ENCODE data around the gene PBRM1.

The PBRM1 gene

DNA sequence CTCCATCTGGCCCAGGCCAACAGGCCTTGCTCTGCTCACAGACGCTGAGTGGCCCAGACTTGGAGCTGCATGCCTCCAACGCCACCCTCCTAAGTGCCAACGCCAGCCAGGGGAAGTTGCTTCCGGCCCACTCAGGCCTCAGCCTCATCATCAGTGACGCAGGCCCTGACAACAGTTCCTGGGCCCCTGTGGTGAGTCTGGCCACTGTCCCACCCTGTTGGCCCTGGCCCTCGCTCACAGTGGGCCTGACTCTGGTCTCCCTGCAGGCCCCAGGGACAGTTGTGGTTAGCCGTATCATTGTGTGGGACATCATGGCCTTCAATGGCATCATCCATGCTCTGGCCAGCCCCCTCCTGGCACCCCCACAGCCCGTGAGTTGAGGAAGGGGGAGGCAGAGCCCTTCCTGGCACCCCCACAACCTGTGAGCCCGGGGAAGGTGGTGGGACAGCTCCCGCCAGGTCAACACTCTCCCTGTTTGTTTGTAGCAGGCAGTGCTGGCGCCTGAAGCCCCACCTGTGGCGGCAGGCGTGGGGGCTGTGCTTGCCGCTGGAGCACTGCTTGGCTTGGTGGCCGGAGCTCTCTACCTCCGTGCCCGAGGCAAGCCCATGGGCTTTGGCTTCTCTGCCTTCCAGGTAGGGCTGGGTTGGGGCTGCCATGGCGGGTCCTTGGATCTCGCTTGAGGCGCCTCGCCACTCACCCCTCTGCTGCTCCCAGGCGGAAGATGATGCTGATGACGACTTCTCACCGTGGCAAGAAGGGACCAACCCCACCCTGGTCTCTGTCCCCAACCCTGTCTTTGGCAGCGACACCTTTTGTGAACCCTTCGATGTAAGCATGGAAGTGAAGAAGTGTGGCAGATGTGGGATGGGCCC lies 162.1 kb downstream of the PBRM1 start:
- Histone ChIP-seq H3K27ac (ENCODE audit: low read length) (no peak overlapping the region), H3K9me3 (ENCODE audit: insufficient read depth, low read depth, low read length) (no peaks in the 10 kb centered on the region), H3K36me3 (ENCODE audit: insufficient read depth, low read depth, low read length) (peaks cover 52% of the 10 kb centered on the region), H3K4me1 (ENCODE audit: insufficient read depth, low read length) (no peaks in the 10 kb centered on the region), H3K27me3 (ENCODE audit: insufficient read depth, low read length) (no peaks in the 10 kb centered on the region), H3K4me3 (ENCODE audit: low read length) (no peak overlapping the region), H3K9ac (ENCODE audit: low read depth, low read length) (no peak overlapping the region)

GRCh38 chr3:52522651-52523251 lies 163.0 kb downstream of the PBRM1 start:
- H3K4me3 ChIP-seq (ENCODE audit: low read length): no peak overlapping the region
- peaks cover 43% of the 10 kb centered on the region for H3K36me3 ChIP-seq (ENCODE audit: insufficient read depth, low read depth, low read length)
- H3K27ac ChIP-seq (ENCODE audit: low read length): no peak overlapping the region
- H3K9me3 ChIP-seq (ENCODE audit: insufficient read depth, low read depth, low read length): no peaks in the 10 kb centered on the region
- no peaks in the 10 kb centered on the region for H3K4me1 ChIP-seq (ENCODE audit: insufficient read depth, low read length)
- H3K27me3 ChIP-seq (ENCODE audit: insufficient read depth, low read length): peaks cover 8% of the 10 kb centered on the region
- H3K9ac ChIP-seq (ENCODE audit: low read depth, low read length): no peak overlapping the region

- Histone ChIP-seq H3K4me1 (ENCODE audit: insufficient read depth, low read length) (no peaks in the 10 kb centered on the region), H3K9ac (ENCODE audit: low read depth, low read length) (no peak overlapping the region), H3K27me3 (ENCODE audit: insufficient read depth, low read length) (peaks cover 14% of the 10 kb centered on the region), H3K36me3 (ENCODE audit: insufficient read depth, low read depth, low read length) (peaks cover 36% of the 10 kb centered on the region), H3K4me3 (ENCODE audit: low read length) (no peak overlapping the region), H3K9me3 (ENCODE audit: insufficient read depth, low read depth, low read length) (no peaks in the 10 kb centered on the region), H3K27ac (ENCODE audit: low read length) (no peak overlapping the region)
Observed at GRCh38 chr3:52521881-52522650, 163.6 kb downstream of the PBRM1 start.

DNA sequence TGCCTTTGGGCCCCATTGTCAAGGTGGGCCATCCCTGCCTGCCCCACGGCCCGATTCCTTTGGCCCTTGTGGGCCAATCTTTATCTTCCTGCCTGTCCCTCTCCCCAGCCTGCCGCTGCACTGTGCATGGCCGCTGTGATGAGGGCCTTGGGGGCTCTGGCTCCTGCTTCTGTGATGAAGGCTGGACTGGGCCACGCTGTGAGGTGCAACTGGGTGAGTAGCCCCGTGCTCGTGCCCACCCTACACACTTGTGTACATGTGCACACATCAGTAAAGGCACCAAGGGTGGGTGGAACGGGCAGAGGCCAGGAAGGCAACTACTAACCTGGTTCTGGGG lies 164.3 kb downstream of the PBRM1 start:
- Histone ChIP-seq H3K9me3 (ENCODE audit: insufficient read depth, low read depth, low read length) (no peaks in the 10 kb centered on the region), H3K4me1 (ENCODE audit: insufficient read depth, low read length) (no peaks in the 10 kb centered on the region), H3K36me3 (ENCODE audit: insufficient read depth, low read depth, low read length) (peaks cover 30% of the 10 kb centered on the region), H3K9ac (ENCODE audit: low read depth, low read length) (no peak overlapping the region), H3K27ac (ENCODE audit: low read length) (no peak overlapping the region), H3K27me3 (ENCODE audit: insufficient read depth, low read length) (peaks cover 14% of the 10 kb centered on the region), H3K4me3 (ENCODE audit: low read length) (no peak overlapping the region)

DNA sequence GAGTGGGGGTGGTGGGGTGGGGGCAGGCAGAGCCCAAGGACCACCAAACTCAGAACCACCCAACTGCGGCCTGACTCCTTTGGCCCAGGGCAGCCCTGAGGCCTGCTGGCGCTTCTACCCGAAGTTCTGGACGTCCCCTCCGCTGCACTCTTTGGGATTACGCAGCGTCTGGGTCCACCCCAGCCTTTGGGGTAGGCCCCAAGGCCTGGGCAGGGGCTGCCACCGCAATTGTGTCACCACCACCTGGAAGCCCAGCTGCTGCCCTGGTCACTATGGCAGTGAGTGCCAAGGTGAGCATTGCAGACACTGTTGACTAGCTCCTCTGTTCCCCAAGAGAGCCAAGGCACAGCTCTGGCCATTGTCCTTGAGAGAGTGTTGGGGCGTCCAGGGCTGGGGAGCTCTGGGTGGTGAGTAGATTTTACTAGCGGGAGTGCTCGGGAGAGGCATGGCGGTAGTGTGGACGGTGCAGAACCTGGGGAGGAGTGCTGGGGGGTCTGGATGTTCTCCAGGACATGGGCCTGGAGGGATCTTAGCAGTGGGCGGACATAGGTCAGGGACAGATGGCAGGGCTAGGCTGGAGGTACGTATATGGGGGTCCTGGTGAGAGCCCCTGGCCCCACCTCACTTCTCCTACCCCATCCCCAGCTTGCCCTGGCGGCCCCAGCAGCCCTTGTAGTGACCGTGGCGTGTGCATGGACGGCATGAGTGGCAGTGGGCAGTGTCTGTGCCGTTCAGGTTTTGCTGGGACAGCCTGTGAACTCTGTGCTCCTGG lies 164.8 kb downstream of the PBRM1 start:
- Histone ChIP-seq H3K9me3 (ENCODE audit: insufficient read depth, low read depth, low read length) (no peaks in the 10 kb centered on the region), H3K4me3 (ENCODE audit: low read length) (no peak overlapping the region), H3K9ac (ENCODE audit: low read depth, low read length) (no peak overlapping the region), H3K36me3 (ENCODE audit: insufficient read depth, low read depth, low read length) (peaks cover 25% of the 10 kb centered on the region), H3K27ac (ENCODE audit: low read length) (no peak overlapping the region), H3K4me1 (ENCODE audit: insufficient read depth, low read length) (no peaks in the 10 kb centered on the region), H3K27me3 (ENCODE audit: insufficient read depth, low read length) (peaks cover 14% of the 10 kb centered on the region)

GRCh38 chr3:52520141-52520667 lies 165.5 kb downstream of the PBRM1 start:
- Histone ChIP-seq H3K9ac (ENCODE audit: low read depth, low read length) (no peak overlapping the region), H3K27ac (ENCODE audit: low read length) (no peak overlapping the region), H3K4me3 (ENCODE audit: low read length) (no peak overlapping the region), H3K36me3 (ENCODE audit: insufficient read depth, low read depth, low read length) (peaks cover 18% of the 10 kb centered on the region), H3K9me3 (ENCODE audit: insufficient read depth, low read depth, low read length) (no peaks in the 10 kb centered on the region), H3K27me3 (ENCODE audit: insufficient read depth, low read length) (peaks cover 14% of the 10 kb centered on the region), H3K4me1 (ENCODE audit: insufficient read depth, low read length) (no peaks in the 10 kb centered on the region)

GRCh38 chr3:52519445-52520140 lies 166.1 kb downstream of the PBRM1 start:
- no peak overlapping the region for H3K9ac ChIP-seq (ENCODE audit: low read depth, low read length)

DNA sequence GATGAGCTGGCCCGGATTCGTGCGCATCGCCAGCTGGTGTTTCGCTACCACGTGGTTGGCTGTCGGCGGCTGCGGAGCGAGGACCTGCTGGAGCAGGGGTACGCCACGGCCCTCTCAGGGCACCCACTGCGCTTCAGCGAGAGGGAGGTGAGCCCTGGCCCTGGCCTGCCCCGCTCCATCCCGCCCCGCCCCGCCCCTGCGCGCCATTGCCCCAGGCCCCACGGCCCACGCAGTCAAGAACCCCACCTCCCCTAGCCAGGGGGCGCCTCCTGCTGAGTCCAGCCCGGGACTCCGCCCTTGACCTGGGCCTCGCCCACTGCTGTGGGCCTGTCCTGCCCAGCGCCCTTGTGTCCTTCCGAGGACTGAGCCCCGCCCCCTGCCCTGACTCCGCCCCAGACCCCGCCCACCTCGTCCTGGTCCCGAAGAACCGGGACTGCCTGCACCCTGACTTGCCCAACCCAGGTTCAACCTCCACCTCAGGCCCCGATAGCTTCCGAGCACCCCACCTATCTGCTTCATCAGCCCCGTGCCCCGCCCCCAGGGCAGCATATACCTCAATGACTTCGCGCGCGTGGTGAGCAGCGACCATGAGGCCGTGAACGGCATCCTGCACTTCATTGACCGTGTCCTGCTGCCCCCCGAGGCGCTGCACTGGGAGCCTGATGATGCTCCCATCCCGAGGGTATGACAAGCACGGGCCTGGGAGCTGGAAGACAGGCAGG lies 166.8 kb downstream of the PBRM1 start:
- H3K4me3 ChIP-seq (ENCODE audit: low read length): peak overlapping the region; percentile 65
- H3K9me3 ChIP-seq (ENCODE audit: insufficient read depth, low read depth, low read length): no peaks in the 10 kb centered on the region
- H3K9ac ChIP-seq (ENCODE audit: low read depth, low read length): no peak overlapping the region
- no peak overlapping the region for H3K27ac ChIP-seq (ENCODE audit: low read length)
- peaks cover 14% of the 10 kb centered on the region for H3K27me3 ChIP-seq (ENCODE audit: insufficient read depth, low read length)
- H3K36me3 ChIP-seq (ENCODE audit: insufficient read depth, low read depth, low read length): peaks cover 6% of the 10 kb centered on the region
- no peaks in the 10 kb centered on the region for H3K4me1 ChIP-seq (ENCODE audit: insufficient read depth, low read length)

More at GRCh38 chr3:52519445-52520140, 166.1 kb downstream of the PBRM1 start:
- H3K4me1 ChIP-seq (ENCODE audit: insufficient read depth, low read length): no peaks in the 10 kb centered on the region
- H3K27me3 ChIP-seq (ENCODE audit: insufficient read depth, low read length): peaks cover 14% of the 10 kb centered on the region
- peak overlapping the region; percentile 58; the same call in 1 of the 2 replicates for H3K4me3 ChIP-seq (ENCODE audit: low read length)
- H3K9me3 ChIP-seq (ENCODE audit: insufficient read depth, low read depth, low read length): no peaks in the 10 kb centered on the region
- H3K36me3 ChIP-seq (ENCODE audit: insufficient read depth, low read depth, low read length): peaks cover 14% of the 10 kb centered on the region
- no peak overlapping the region for H3K27ac ChIP-seq (ENCODE audit: low read length)

DNA sequence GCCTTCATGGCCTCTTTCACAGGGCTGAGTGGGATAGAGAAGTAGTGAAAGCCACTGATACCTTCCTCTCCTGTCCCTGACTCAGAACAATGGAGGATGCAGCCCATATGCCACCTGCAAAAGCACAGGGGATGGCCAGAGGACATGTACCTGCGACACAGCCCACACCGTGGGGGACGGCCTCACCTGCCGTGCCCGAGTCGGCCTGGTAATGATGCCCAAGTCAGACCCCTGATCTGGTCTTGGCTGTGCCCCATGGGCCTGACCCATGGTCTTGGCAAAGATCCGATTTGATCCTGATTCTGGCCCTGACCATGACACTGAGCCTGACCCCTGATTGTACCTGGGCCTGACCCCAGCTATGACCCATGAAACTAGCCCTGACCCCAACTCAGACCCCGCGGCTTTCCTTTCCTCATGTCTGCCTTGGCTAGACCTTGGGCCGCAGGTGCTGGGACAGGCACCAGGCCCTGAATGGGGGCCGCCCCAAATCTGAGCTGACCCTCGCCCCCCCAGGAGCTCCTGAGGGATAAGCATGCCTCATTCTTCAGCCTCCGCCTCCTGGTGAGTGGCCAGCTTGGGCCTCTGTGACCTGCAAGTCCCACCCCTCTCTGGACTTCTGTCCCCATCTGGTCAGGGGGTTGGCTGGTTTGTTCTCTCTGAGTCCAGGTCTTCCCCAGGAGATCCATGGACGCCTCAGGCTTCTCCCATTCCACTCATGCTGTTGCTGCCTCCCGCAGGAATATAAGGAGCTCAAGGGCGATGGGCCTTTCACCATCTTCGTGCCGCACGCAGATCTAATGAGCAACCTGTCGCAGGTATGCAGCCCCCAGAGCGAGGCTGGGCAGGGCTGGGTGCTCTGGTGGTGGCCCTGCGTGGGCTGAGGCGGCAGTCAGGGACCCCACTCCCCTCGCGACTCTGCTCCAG lies 167.7 kb downstream of the PBRM1 start:
- no peaks in the 10 kb centered on the region for H3K4me1 ChIP-seq (ENCODE audit: insufficient read depth, low read length)
- H3K27ac ChIP-seq (ENCODE audit: low read length): no peak overlapping the region
- H3K9ac ChIP-seq (ENCODE audit: low read depth, low read length): no peak overlapping the region
- H3K4me3 ChIP-seq (ENCODE audit: low read length): peak overlapping the region; percentile 65
- H3K9me3 ChIP-seq (ENCODE audit: insufficient read depth, low read depth, low read length): no peaks in the 10 kb centered on the region
- H3K27me3 ChIP-seq (ENCODE audit: insufficient read depth, low read length): peaks cover 14% of the 10 kb centered on the region
- H3K36me3 ChIP-seq (ENCODE audit: insufficient read depth, low read depth, low read length): peaks cover under 1% of the 10 kb centered on the region; the same call in 1 of the 2 replicates
